CD4-positive, alpha-beta T cell treated with Interferon alpha-2 for 1 hour (primary cell): ENCODE data around the gene CUL4A.
"Not testable (repeated sequence)": the region's sequence is repeated elsewhere in the genome, so short reads cannot be mapped to it uniquely, and the experiment has no call there.

ENCODE experiments used
- DNase-seq, 2 donors: peaks; one replicate each; pipeline ENCODE4 v3.0.0-alpha.2; 2020 to 2022

The CUL4A gene

GRCh38 chr13:113209336-113209758 is at the start of gene CUL4A:
Gene CUL4A (plus strand): TSS chr13:113209613. CDS start chr13:113209628, 15 bp downstream.
- DNase-seq = peak; percentile 64 to 80

- no peak for DNase-seq
These were observed 49.7 kb upstream of the CUL4A start for GRCh38 chr13:113159701-113160100.

GRCh38 chr13:113160983-113161382 is 48.4 kb upstream of the CUL4A start:
- no peak for DNase-seq

- DNase-seq = no peak
These were observed 48.0 kb upstream of the CUL4A start for GRCh38 chr13:113161433-113161832.

- DNase-seq = not testable (repeated sequence)
These were observed 47.4 kb upstream of the CUL4A start for GRCh38 chr13:113161975-113162374.

- DNase-seq = no peak
These were observed 46.4 kb upstream of the CUL4A start for GRCh38 chr13:113162783-113163685.

- DNase-seq = no peak
These were observed 44.9 kb upstream of the CUL4A start for GRCh38 chr13:113164492-113164891.

- DNase-seq = no peak
These were observed 43.1 kb upstream of the CUL4A start for GRCh38 chr13:113166266-113166665.

GRCh38 chr13:113166681-113167080 is 42.7 kb upstream of the CUL4A start:
- no peak for DNase-seq

- DNase-seq = no peak
These were observed 42.3 kb upstream of the CUL4A start for GRCh38 chr13:113167155-113167554.

- DNase-seq = no peak
These were observed 41.8 kb upstream of the CUL4A start for GRCh38 chr13:113167575-113167974.

- DNase-seq = no peak
These were observed 41.2 kb upstream of the CUL4A start for GRCh38 chr13:113168211-113168610.

GRCh38 chr13:113169277-113170272 is 39.8 kb upstream of the CUL4A start:
- no peak for DNase-seq

GRCh38 chr13:113170511-113170910 is 38.9 kb upstream of the CUL4A start:
- no peak for DNase-seq

- no peak for DNase-seq
These were observed 37.9 kb upstream of the CUL4A start for GRCh38 chr13:113171250-113172125.

- DNase-seq = no peak
These were observed 36.9 kb upstream of the CUL4A start for GRCh38 chr13:113172419-113172926.

GRCh38 chr13:113176280-113176679 is 33.1 kb upstream of the CUL4A start:
- peak; percentile 76 for DNase-seq

- DNase-seq = no peak
These were observed 32.6 kb upstream of the CUL4A start for GRCh38 chr13:113176822-113177221.

- DNase-seq = no peak
These were observed 31.1 kb upstream of the CUL4A start for GRCh38 chr13:113178070-113178895.

- DNase-seq = no peak
These were observed 30.6 kb upstream of the CUL4A start for GRCh38 chr13:113178896-113179167.
